ENCODE measurements around the gene APEX1.

The APEX1 gene

GRCh38 chr14:20493634-20494033 lies 38.6 kb downstream of the APEX1 start (continued):
- TF ChIP-seq POU6F1 (CRISPR knock-in tag; IDR thresholded peaks at IDR 0.05; ENCODE audit: borderline replicate concordance, low read depth) (no peak), GLIS3 (CRISPR knock-in tag; IDR thresholded peaks at IDR 0.05) (no peak)

GRCh38 chr14:20494935-20495766 lies 40.1 kb downstream of the APEX1 start:
- no peak for ATAC-seq
- TF ChIP-seq CSRNP3 (CRISPR knock-in tag; IDR thresholded peaks at IDR 0.05) = no peak
- no peak for TF ChIP-seq ESRRG (CRISPR knock-in tag; IDR thresholded peaks at IDR 0.05)
- TF ChIP-seq POU6F1 (CRISPR knock-in tag; IDR thresholded peaks at IDR 0.05; ENCODE audit: borderline replicate concordance, low read depth) = no peak
- no peak for TF ChIP-seq SNAI2 (CRISPR knock-in tag; IDR thresholded peaks at IDR 0.05)
- no peak for TF ChIP-seq TSHZ2 (CRISPR knock-in tag; IDR thresholded peaks at IDR 0.05)

GRCh38 chr14:20498622-20499021 lies 43.6 kb downstream of the APEX1 start:
- ATAC-seq = no peak
- TF ChIP-seq OSR1 (CRISPR knock-in tag; IDR thresholded peaks at IDR 0.05) (no peak), ARNTL (CRISPR knock-in tag; IDR thresholded peaks at IDR 0.05; ENCODE audit: borderline replicate concordance, low read depth) (no peak), TOX (CRISPR knock-in tag; IDR thresholded peaks at IDR 0.05; ENCODE audit: borderline replicate concordance) (no peak), CSRNP3 (CRISPR knock-in tag; IDR thresholded peaks at IDR 0.05) (no peak)

- no peak for ATAC-seq
- TF ChIP-seq TCF4 (CRISPR knock-in tag; IDR thresholded peaks at IDR 0.05; ENCODE audit: borderline replicate concordance) = no peak
- TF ChIP-seq BACH2 (CRISPR knock-in tag; IDR thresholded peaks at IDR 0.05; ENCODE audit: borderline replicate concordance) = no peak
- no peak for TF ChIP-seq ESRRG (CRISPR knock-in tag; IDR thresholded peaks at IDR 0.05)
- no peak for TF ChIP-seq ZC3H10 (CRISPR knock-in tag; IDR thresholded peaks at IDR 0.05)
- no peak for TF ChIP-seq ARNTL (CRISPR knock-in tag; IDR thresholded peaks at IDR 0.05; ENCODE audit: borderline replicate concordance, low read depth)
- TF ChIP-seq CREB5 (CRISPR knock-in tag; IDR thresholded peaks at IDR 0.05; ENCODE audit: low read depth) = no peak
- TF ChIP-seq PATZ1 (CRISPR knock-in tag; IDR thresholded peaks at IDR 0.05; ENCODE audit: borderline replicate concordance) = no peak
- no peak for TF ChIP-seq POU6F1 (CRISPR knock-in tag; IDR thresholded peaks at IDR 0.05; ENCODE audit: borderline replicate concordance, low read depth)
- no peak for TF ChIP-seq ZFP30 (CRISPR knock-in tag; IDR thresholded peaks at IDR 0.05)
- no peak for TF ChIP-seq CSDC2 (CRISPR knock-in tag; IDR thresholded peaks at IDR 0.05)
- TF ChIP-seq TSHZ2 (CRISPR knock-in tag; IDR thresholded peaks at IDR 0.05) = no peak
Measured at GRCh38 chr14:20499108-20499507, 44.1 kb downstream of the APEX1 start.

All from SK-N-SH treated with all-trans-retinoic acid at 6 μM for 48 hours (cell line).